H1 (cell line): ENCODE measurements around the gene C17orf50. TPM values are rescaled to one million over a fixed set of nuclear protein-coding genes. Genes with fewer than 3 reads are reported as not detected.

ENCODE experiments used
- CTCF ChIA-PET: fragments of 300-600 bp; sonication (Branson Sonifier 250); formaldehyde crosslinking; loops from one replicate; lab custom pipeline; 2021; ENCODE audit not compliant: partially characterized antibody; lab: Charles Lee
- POLR2A ChIA-PET: fragments of 300-600 bp; sonication (Branson Sonifier 250); formaldehyde crosslinking; loops from one replicate; lab custom pipeline; 2021; ENCODE audit warnings: inconsistent platforms; ENCODE audit not compliant: partially characterized antibody; lab: Charles Lee
- DNase-seq, 2 experiments: peaks; one replicate each; pipeline versions ENCODE4 v3.0.0 to v3.0.0-alpha.2; 2010 to 2022; ENCODE audit warnings: low spot score in 2 of 2, low read depth in 1 of 2, mixed read lengths in 1 of 2
- FAIRE-seq: peaks from 2 replicates; lab custom pipeline; 2011; peaks lifted over from hg19 to GRCh38; lab: Jason Lieb, UNC
- H2AFZ ChIP-seq: 2 replicates; pipeline ENCODE4 v1.8.1; 2012; ENCODE audit warnings: low read length, inconsistent platforms
- H2AK5ac ChIP-seq: 2 replicates; pipeline ENCODE4 v1.6.1; 2013; ENCODE audit warnings: low read depth, low read length
- H2BK120ac ChIP-seq: replicated peaks from 2 replicates; pipeline ENCODE3; 2013; ENCODE audit warnings: low read depth, low read length, inconsistent platforms
- H2BK12ac ChIP-seq: 2 replicates; pipeline ENCODE4 v1.6.1; 2013; ENCODE audit warnings: low read depth, low read length
- H2BK15ac ChIP-seq: 2 replicates; pipeline ENCODE4 v1.6.1; 2013; ENCODE audit warnings: low read length
- H2BK20ac ChIP-seq: 2 replicates; pipeline ENCODE4 v1.6.1; 2013; ENCODE audit warnings: low read length
- H2BK5ac ChIP-seq: 2 replicates; pipeline ENCODE4 v1.6.1; 2013; ENCODE audit warnings: low read depth, low read length
- H3K14ac ChIP-seq: 2 replicates; pipeline ENCODE4 v1.6.1; 2013; ENCODE audit warnings: inconsistent platforms; ENCODE audit not compliant: insufficient read length
- H3K18ac ChIP-seq: 2 replicates; pipeline ENCODE4 v1.6.1; 2013; ENCODE audit warnings: low read length; ENCODE audit errors: extremely low read depth
- H3K23ac ChIP-seq: 2 replicates; pipeline ENCODE4 v1.6.1; 2013; ENCODE audit warnings: inconsistent platforms; ENCODE audit not compliant: insufficient read length
- H3K23me2 ChIP-seq: 2 replicates; pipeline ENCODE4 v1.6.1; 2013; ENCODE audit warnings: low read depth, low read length
- H3K27ac ChIP-seq: 2 replicates; pipeline ENCODE4 v1.6.1; 2011; ENCODE audit warnings: low read depth, low read length, inconsistent platforms
- H3K27me3 ChIP-seq, 4 experiments: replicated peaks in 1 of 4; 1 replicate in 1 of 4; 2 replicates in 3 of 4; pipeline versions ENCODE4 v1.6.1 to v1.8.1; 2011 to 2013; ENCODE audit warnings: low read length in 3 of 4, mild to moderate bottlenecking in 3 of 4, inconsistent platforms in 2 of 4, mixed read lengths in 2 of 4, moderate library complexity in 1 of 4; ENCODE audit not compliant: control insufficient read depth in 3 of 4, insufficient read depth in 3 of 4; ENCODE audit errors: extremely low read depth in 1 of 4
- H3K36me3 ChIP-seq, 4 experiments: 2 replicates each; pipeline versions ENCODE4 v1.6.1 to v1.8.1; 2011 to 2013; ENCODE audit warnings: mild to moderate bottlenecking in 4 of 4, low read length in 3 of 4, moderate library complexity in 2 of 4, control low read depth in 1 of 4, inconsistent platforms in 1 of 4; ENCODE audit not compliant: insufficient read depth in 4 of 4, control insufficient read depth in 2 of 4
- H3K4ac ChIP-seq: replicated peaks from 2 replicates; pipeline ENCODE3; 2013; ENCODE audit warnings: low read length, low read depth, mixed read lengths, inconsistent platforms; ENCODE audit not compliant: insufficient read length
- H3K4me1 ChIP-seq, 4 experiments: replicated peaks in 1 of 4; 1 replicate in 1 of 4; 2 replicates in 3 of 4; pipeline versions ENCODE4 v1.6.1 to v1.8.1; 2011 to 2013; ENCODE audit warnings: low read length in 3 of 4, inconsistent platforms in 2 of 4, mixed read lengths in 1 of 4; ENCODE audit not compliant: insufficient read depth in 4 of 4, control insufficient read depth in 3 of 4
- H3K4me2 ChIP-seq, 2 experiments: 2 replicates each; pipeline versions ENCODE4 v1.6.1 to v1.8.1; 2011 to 2013; ENCODE audit warnings: low read depth in 2 of 2, low read length in 2 of 2, control low read depth in 1 of 2, inconsistent platforms in 1 of 2, mild to moderate bottlenecking in 1 of 2; ENCODE audit not compliant: insufficient read depth in 1 of 2
- H3K4me3 ChIP-seq, 4 experiments: fragments of 200-600, 300-600 bp in 1 of 4; sonication (generic), shearing (Covaris generic), sonication (Bioruptor Twin) in 1 of 4; 2 replicates each; pipeline versions ENCODE4 v1.5.1 to v1.8.1; 2011 to 2016; ENCODE audit warnings: low read length in 4 of 4, low read depth in 3 of 4, control low read depth in 2 of 4, inconsistent platforms in 2 of 4, mild to moderate bottlenecking in 2 of 4, mixed read lengths in 1 of 4, moderate library complexity in 1 of 4; ENCODE audit not compliant: insufficient read depth in 2 of 4; ENCODE audit errors: extremely low read depth in 1 of 4
- H3K56ac ChIP-seq: replicated peaks from 2 replicates; pipeline ENCODE3; 2013; ENCODE audit warnings: low read depth, mild to moderate bottlenecking, mixed read lengths, low read length, inconsistent platforms; ENCODE audit not compliant: insufficient read length
- H3K79me1 ChIP-seq: 2 replicates; pipeline ENCODE4 v1.6.1; 2013; ENCODE audit warnings: low read depth, low read length, control low read depth
- H3K79me2 ChIP-seq, 2 experiments: 2 replicates each; pipeline versions ENCODE4 v1.6.1 to v1.8.1; 2012 to 2013; ENCODE audit warnings: low read length in 2 of 2, mild to moderate bottlenecking in 2 of 2, inconsistent platforms in 1 of 2; ENCODE audit not compliant: insufficient read depth in 2 of 2, control insufficient read depth in 1 of 2
- H3K9ac ChIP-seq, 4 experiments: replicated peaks in 1 of 4; 1 replicate in 1 of 4; 2 replicates in 3 of 4; pipeline versions ENCODE4 v1.6.1 to v1.8.1; 2011 to 2013; ENCODE audit warnings: low read depth in 3 of 4, low read length in 3 of 4, control low read depth in 2 of 4, mild to moderate bottlenecking in 2 of 4, moderate library complexity in 2 of 4, inconsistent platforms in 1 of 4; ENCODE audit errors: extremely low read depth in 1 of 4
- H3K9me3 ChIP-seq, 2 experiments: 2 replicates each; pipeline versions ENCODE4 v1.6.1 to v1.8.1; 2012 to 2013; ENCODE audit warnings: mild to moderate bottlenecking in 2 of 2, moderate library complexity in 2 of 2, control low read depth in 1 of 2, inconsistent platforms in 1 of 2, low read depth in 1 of 2, low read length in 1 of 2, mixed read lengths in 1 of 2; ENCODE audit not compliant: insufficient read depth in 2 of 2
- H4K20me1 ChIP-seq, 2 experiments: replicated peaks in 1 of 2; 2 replicates each; pipeline versions ENCODE3 to v1.8.1; 2011 to 2013; ENCODE audit warnings: inconsistent platforms in 2 of 2, low read length in 2 of 2, mild to moderate bottlenecking in 1 of 2; ENCODE audit not compliant: insufficient read depth in 2 of 2, control insufficient read depth in 1 of 2
- H4K5ac ChIP-seq: 2 replicates; pipeline ENCODE4 v1.6.1; 2013; ENCODE audit warnings: low read length, low read depth, mixed read lengths, inconsistent platforms; ENCODE audit not compliant: insufficient read length
- H4K8ac ChIP-seq: 2 replicates; pipeline ENCODE4 v1.8.0; 2013; ENCODE audit warnings: mild to moderate bottlenecking, moderate library complexity, low read length, inconsistent platforms; ENCODE audit not compliant: insufficient read depth; ENCODE audit errors: extremely low read depth
- H4K91ac ChIP-seq: replicated peaks from 2 replicates; pipeline ENCODE3; 2013; ENCODE audit warnings: low read length, mixed read lengths, inconsistent platforms; ENCODE audit not compliant: insufficient read length
- ASH2L ChIP-seq: fragments of 200-600, 300-600 bp; sonication (generic); IDR thresholded peaks from one replicate; pipeline ENCODE4 v1.7.1; 2017; ENCODE audit warnings: low read length
- BACH1 ChIP-seq: IDR thresholded peaks from 2 replicates; pipeline ENCODE4 v1.6.1; 2012; ENCODE audit warnings: low read length, improper control_type of control experiment
- HDAC2 ChIP-seq, 2 experiments: fragments of 300-600 bp in 1 of 2; sonication (generic) in 1 of 2; IDR thresholded peaks; 2 replicates each; pipeline ENCODE4 v1.6.1; 2011 to 2012; ENCODE audit warnings: low read depth in 2 of 2, low read length in 2 of 2, mild to moderate bottlenecking in 2 of 2, moderate library complexity in 2 of 2, borderline replicate concordance in 1 of 2, inconsistent platforms in 1 of 2
- JUN ChIP-seq: IDR thresholded peaks from 2 replicates; pipeline ENCODE4 v1.6.1; 2011; ENCODE audit warnings: low read depth, mild to moderate bottlenecking, improper control_type of control experiment, low read length
- KDM5A ChIP-seq: fragments of 200-600 bp; IDR thresholded peaks from 2 replicates; pipeline ENCODE4 v1.7.1; 2012; ENCODE audit warnings: mild to moderate bottlenecking, low read length, inconsistent platforms, mixed read lengths
- POLR2A ChIP-seq, 2 experiments: IDR thresholded peaks; 1 replicate in 1 of 2; 2 replicates in 1 of 2; pipeline ENCODE4 v1.6.1; 2011; ENCODE audit warnings: low read depth in 2 of 2, low read length in 2 of 2, mild to moderate bottlenecking in 2 of 2; ENCODE audit errors: control extremely low read depth in 1 of 2
- RBBP5 ChIP-seq: IDR thresholded peaks from 2 replicates; pipeline ENCODE4 v1.7.1; 2012; ENCODE audit warnings: low read depth, mild to moderate bottlenecking, inconsistent platforms, low read length, moderate library complexity, borderline replicate concordance
- WGBS, 2 experiments: shearing (Covaris generic) in 1 of 2; methylation state at CpG; one replicate each; pipeline versions ENCODE4 v1.1.6 to v1.1.7; 2013 to 2015; ENCODE audit warnings: low lambda C conversion rate in 2 of 2, mixed read lengths in 2 of 2, inconsistent platforms in 1 of 2, low coverage in 1 of 2, missing lambda C conversion rate in 1 of 2; ENCODE audit not compliant: insufficient replicate concordance in 2 of 2, insufficient coverage in 1 of 2, insufficient read length in 1 of 2; ENCODE audit errors: extremely low coverage in 1 of 2, missing lambda C conversion rate in 1 of 2; 5-methylcytosine and 5-hydroxymethylcytosine counted together
- polyA plus RNA-seq, 7 experiments: library from polyadenylated mRNA; depleted of rRNA in 3 of 7; stranded (reverse) in 5 of 7; unstranded in 2 of 7; fragments of >200 nt in 5 of 7; fragments of 200-250 nt in 2 of 7; gene quantifications; 1 replicate in 5 of 7; 2 replicates in 1 of 7; 4 replicates in 1 of 7; pipeline versions ENCODE4 v1.2.1 to v1.2.3, GENCODE V29; 2011 to 2013; ENCODE audit warnings: missing spikeins in 2 of 7, mixed read lengths in 2 of 7
- total RNA-seq: library from RNA; stranded (reverse); fragmentation: NEBNext Ultra II Directional; extraction: Animal tissue kit (Norgen Biotek cat#: 25700); gene quantifications from 2 replicates; pipeline ENCODE4 v1.2.1, GENCODE V29; 2021

Gene C17orf50
- total and polyA plus RNA-seq, 2 of the 8 experiments (the other 6 are each of a cell fraction or from before 2014, with no cell fraction given), result 0.12 TPM; not detected in 1

DNA sequence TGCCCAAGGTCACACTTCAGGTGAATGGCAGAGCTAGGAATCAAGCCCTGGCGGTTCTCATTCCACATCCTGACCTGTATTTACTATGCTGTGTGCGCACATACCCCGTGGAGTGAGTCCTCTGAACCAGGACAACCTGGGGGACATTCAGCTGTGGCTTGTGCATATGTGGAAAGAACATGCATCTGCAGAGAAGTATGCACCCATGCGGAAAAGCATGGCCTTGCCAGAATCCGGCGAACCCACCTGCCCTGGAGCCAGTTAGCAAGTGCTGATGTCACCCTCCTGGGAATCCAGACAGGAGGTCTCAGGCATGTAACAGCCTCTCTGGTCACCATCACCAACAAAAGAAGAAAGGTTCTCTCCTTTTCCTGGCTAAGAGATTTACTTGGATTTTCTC, 27.3 kb upstream of the C17orf50 start:
- Histone ChIP-seq H2BK5ac (no peak overlapping the region), H2BK20ac (no peak overlapping the region), H4K8ac (no peak overlapping the region), H3K9me3 (no peaks in the 10 kb centered on the region), H3K36me3 (no peaks in the 10 kb centered on the region), H2AK5ac (no peak overlapping the region), H3K27me3 (peaks cover 0 to 10% (median 5%) of the 10 kb centered on the region in 4 experiments; a peak in 4 of 7 replicates), H3K79me2 (no peaks in the 10 kb centered on the region), H3K4me1 (peaks cover 7 to 26% (median 8%) of the 10 kb centered on the region in 4 experiments; a peak in 6 of 7 replicates), H3K4ac (no peak overlapping the region), H2BK12ac (no peak overlapping the region), H3K27ac (no peak overlapping the region), H4K5ac (no peak overlapping the region), H3K23ac (no peak overlapping the region), H3K14ac (no peak overlapping the region), H2BK15ac (no peak overlapping the region), H3K23me2 (peaks cover 9% of the 10 kb centered on the region; the same call in 1 of the 2 replicates), H4K91ac (no peak overlapping the region), H2BK120ac (no peak overlapping the region), H3K9ac (no peak overlapping the region), H3K4me2 (peak overlapping the region in 1 of 2 experiments; percentile 98; a peak in 1 of 4 replicates), H3K56ac (no peak overlapping the region), H3K79me1 (peaks cover 2% of the 10 kb centered on the region; the same call in 1 of the 2 replicates), H3K18ac (no peak overlapping the region), H4K20me1 (peaks cover 5 to 13% of the 10 kb centered on the region in 2 experiments), H2AFZ (no peak overlapping the region), H3K4me3 (no peak overlapping the region)
- 96% methylated on average over 6 of the region's 6 CpGs; no CpG with 5 or more reads in 1 of the 2 experiments for WGBS, 2 experiments
- ChIA-PET CTCF (interaction anchor here (0.6 to 9.8 kb wide), 5 partner anchors 12 to 121 kb away, joined by 3 to 45 read pairs (median 3); no protein-coding TSS in a partner anchor), POLR2A (interaction anchor here (1.3 to 3.7 kb wide), 4 partner anchors 8 to 75 kb away, joined by 3 to 16 read pairs (median 5); partner anchors contain the start of gene TAF15)
- TF ChIP-seq HDAC2 (IDR thresholded peaks at IDR 0.05; ENCODE audit: borderline replicate concordance in 1 of 2, low read depth in 2 of 2, low read length in 2 of 2) (no peak), BACH1 (no peak), JUN (no peak), KDM5A (no peak), POLR2A (IDR thresholded peaks at IDR 0.05; ENCODE audit: control extremely low read depth in 1 of 2, low read depth in 2 of 2, low read length in 2 of 2) (no peak), RBBP5 (no peak), ASH2L (no peak)
- FAIRE-seq, result no peak
- no peak for DNase-seq
